GM18526 (cell line): ENCODE data around the gene S100A3.
A peak's percentile ranks its signal among the peaks of the same experiment; 100 is the strongest.

Experiments used
- POLR2A ChIP-seq: IDR thresholded peaks from 3 replicates; pipeline ENCODE4 v1.6.1; 2011; ENCODE audit not compliant: insufficient read length; ENCODE audit errors: extremely low read depth

Gene S100A3

DNA sequence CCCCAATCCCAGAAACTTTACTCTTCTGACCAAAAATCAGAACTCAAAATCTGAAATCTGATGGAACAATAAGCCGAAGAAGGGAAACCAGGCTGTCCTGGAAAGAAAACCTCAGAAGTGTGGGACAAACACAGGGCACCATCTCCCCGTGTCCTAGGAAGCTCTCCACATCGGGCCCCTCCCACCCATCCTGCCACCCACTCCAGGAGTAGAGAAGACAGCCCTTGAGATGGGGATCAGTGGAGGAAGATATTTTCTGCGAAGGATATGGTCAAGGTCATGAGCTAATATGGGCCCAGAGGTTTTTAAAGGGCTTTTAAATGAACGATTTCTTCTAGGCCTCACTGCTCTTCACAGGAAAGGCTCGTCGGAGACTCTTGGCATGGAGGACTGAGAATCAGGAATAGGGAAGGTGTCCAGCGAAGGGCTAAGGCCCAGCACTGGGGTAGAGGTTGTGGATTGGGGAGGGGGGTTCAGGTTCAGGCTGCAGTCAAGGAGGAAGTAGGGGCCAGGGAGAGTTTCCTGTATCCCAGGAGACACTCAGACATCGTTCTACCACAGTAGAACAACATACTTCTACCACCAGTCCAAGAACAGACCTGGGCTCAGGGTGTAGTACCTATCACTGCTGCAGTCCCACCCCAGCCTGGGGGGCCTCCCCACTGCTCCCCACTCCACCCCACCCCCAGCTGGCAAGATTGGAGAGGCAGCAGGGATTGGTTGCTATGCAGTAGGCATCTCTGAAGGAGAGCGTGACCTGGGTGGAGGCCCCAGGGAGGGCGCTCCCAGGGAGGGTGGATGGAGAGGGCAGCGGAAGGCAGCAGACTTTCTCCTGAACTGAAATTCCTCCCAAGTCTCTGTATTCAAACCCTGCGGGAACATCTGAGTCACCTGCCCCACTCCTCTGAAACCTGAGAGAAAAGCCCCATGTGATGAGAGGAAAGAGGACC lies 7.1 kb downstream of the S100A3 start:
- no peak for TF ChIP-seq POLR2A

GRCh38 chr1:153540394-153541361 lies 8.4 kb downstream of the S100A3 start, which contains the start of gene S100A5:
Gene S100A5 (minus strand): TSS chr1:153540934. CDS start chr1:153540191, 743 bp downstream.
- no peak for TF ChIP-seq POLR2A

DNA sequence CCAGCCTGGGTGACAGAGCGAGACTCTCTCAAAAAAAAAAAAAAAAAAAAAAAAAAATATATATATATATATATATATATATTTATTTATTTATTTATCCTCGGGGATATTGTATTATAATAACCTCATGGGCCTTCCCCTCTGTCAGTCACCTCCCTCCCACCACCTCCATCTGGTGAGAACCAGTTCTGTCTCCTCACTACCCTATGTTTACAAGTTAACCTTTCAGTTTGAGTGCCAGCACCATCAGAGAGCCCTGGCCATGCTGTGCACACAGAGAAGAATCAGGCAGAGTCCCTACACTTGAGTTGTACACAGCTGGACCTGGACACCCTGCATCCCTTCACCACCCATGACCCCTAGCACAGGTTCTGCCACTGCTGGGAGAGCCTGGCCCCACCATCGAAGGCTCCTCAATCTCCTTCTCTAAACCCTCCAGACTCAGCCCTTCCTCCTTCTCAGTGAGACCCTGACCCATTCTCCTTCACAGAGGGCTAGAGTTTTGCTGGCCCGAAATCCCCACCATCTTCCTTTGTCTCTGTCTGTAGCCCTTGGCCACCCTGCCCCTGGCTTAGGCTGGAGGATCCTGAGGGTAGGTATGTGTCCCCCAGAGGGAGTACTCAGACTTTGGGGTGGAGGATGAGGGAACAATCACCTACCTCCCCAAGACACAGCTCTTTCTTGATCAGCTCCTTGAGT lies 9.5 kb downstream of the S100A3 start:
- TF ChIP-seq POLR2A, result no peak

DNA sequence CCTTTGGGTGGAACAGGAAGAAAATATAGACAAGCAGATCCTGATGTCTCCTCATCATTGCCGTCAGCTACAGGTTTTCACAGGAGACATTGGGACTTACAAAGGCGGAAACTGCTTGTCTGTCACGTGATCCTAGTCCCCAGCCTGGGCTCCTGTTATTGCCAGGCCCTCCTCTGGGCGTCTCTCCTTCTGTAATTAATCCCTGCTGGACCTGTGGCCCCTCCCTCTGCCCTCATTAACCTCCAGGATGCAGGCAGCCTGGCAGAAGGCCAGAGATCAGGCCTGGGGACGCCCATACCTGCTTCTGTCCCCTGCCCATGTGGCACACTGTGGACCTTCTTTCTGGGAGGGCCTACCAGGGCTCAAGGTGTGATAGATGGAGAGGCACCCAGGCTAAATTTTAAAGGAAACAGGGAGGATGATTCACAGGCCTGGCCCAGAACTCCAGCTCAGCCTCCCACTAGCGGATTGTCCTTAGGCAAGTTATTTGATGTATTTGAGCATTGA lies 10.7 kb downstream of the S100A3 start:
- no peak for TF ChIP-seq POLR2A

GRCh38 chr1:153537376-153537730 lies 11.7 kb downstream of the S100A3 start:
- no peak for TF ChIP-seq POLR2A

GRCh38 chr1:153536671-153537375 lies 12.2 kb downstream of the S100A3 start:
- no peak for TF ChIP-seq POLR2A

DNA sequence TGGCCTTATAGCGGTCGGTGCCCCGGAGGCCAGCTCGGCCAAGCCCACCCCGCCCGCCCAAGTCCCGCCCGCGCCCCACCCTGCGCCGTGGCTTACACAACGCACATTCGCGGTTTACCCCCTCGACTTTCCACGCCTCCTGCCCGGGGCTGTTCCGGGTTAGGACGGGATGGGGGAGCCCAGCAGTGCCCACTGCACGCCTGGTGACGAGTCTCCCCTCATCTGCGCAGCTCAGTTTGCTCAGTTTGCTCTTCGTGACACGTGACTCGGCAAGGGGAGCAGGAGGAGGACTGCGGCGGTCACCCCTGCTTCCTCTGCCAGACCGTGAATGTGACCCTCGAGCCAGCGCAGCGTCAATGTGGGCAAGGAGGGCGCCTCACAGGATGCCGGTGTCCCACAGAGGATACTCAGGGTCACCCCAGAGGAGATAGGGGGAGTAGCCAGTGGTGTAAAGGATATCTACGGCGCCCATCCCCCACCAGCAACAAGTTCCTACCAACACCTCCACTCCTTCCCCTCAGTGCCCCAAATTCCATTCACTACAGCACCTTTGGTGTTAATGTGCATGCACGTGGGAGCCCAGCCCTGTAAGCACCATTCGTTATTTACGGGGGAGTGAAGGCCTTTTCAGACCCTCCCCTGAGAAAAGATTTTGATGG lies 12.9 kb downstream of the S100A3 start:
- peak; percentile 42 for TF ChIP-seq POLR2A

GRCh38 chr1:153535242-153536011 lies 13.6 kb downstream of the S100A3 start, which contains the start of gene S100A6:
Gene S100A6 (minus strand): TSS chr1:153535991. CDS start chr1:153535339, 652 bp downstream.
- TF ChIP-seq POLR2A, result no peak

- TF ChIP-seq POLR2A, result no peak
Observed at GRCh38 chr1:153534925-153535241, 14.2 kb downstream of the S100A3 start.

DNA sequence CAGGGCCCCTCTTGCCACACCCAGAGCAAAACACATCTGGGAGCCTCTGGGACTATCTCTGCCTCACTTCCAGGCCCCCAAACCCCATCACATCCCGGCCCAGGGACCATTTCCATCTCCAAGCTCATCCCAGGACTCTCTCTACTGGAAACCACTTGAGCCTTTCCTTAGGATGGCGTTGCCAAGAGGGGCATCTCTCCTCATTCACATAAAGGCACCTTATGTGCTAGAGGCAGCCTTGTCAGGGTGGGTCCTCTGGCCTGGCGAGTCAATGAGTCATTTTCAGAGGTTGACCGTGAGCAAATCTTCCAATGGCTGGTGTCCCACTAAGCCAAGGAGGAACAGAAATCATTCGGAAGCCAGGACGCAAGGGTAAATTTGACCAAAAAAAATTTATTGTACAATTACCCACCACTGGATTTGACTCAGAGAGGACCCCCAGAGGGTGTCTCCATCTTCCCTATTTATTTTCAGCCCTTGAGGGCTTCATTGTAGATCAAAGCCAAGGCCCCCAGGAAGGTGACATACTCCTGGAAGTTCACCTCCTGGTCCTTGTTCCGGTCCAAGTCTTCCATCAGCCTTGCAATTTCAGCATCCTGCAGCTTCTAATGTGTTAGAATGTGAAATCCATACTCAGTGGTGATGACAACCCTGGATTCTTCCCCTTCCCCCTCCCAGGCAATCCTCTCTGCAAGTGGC lies 14.7 kb downstream of the S100A3 start:
- no peak for TF ChIP-seq POLR2A

DNA sequence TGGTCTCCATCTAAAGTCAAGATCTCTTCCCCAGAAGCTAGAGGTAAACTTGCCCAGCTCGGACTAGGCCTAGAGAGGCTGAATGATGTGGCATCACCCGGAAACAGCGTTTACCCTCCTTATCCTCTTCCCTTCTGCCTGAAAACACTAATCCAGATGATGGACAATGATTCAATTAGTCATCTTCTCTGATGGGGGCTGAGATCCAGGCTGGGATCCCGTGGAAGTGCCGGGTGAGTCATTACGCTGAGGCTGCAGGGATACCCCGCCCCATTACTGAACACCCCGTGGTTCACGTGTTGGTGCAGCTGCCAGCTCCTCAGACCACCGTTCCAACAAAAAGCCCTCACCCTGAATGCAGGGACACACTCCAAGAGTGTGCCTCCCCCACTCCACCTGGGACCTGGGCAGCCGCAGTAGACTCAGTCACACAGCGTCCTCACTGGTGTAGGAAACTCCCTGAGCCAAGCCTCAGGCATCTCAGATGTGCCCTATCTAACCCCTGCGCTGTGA lies 15.3 kb downstream of the S100A3 start:
- no peak for TF ChIP-seq POLR2A
